RWPE2 (cell line): ENCODE results near the gene GRIK3.

ENCODE experiments used
- ATAC-seq: fragments of 200-7000 bp; cut with Tn5 transposase; 3 replicates; pipeline ENCODE4 v1.9.1; 2021; ENCODE audit warnings: low read depth
- DNase-seq: peaks from one replicate; pipeline ENCODE4 v3.0.0-alpha.2; 2020; ENCODE audit warnings: low spot score
- H3K27ac ChIP-seq: fragments of 450-650 bp; 2 replicates; pipeline ENCODE4 v1.5.1; 2017; ENCODE audit warnings: mild to moderate bottlenecking; ENCODE audit not compliant: poor library complexity, severe bottlenecking
- H3K27me3 ChIP-seq: fragments of 250-450 bp; sonication (Bioruptor Pico); 2 replicates; pipeline ENCODE4 v1.5.1; 2021; ENCODE audit warnings: mild to moderate bottlenecking, moderate library complexity; ENCODE audit not compliant: insufficient read depth, poor library complexity, severe bottlenecking
- H3K36me3 ChIP-seq: fragments of 250-450 bp; sonication (Bioruptor Pico); 2 replicates; pipeline ENCODE4 v1.5.1; 2020; ENCODE audit warnings: low read depth, mild to moderate bottlenecking, moderate library complexity
- H3K4me1 ChIP-seq: fragments of 250-450 bp; sonication (Bioruptor Pico); 2 replicates; pipeline ENCODE4 v1.5.1; 2021; ENCODE audit warnings: mild to moderate bottlenecking, moderate library complexity; ENCODE audit not compliant: insufficient read depth, poor library complexity, severe bottlenecking
- H3K4me3 ChIP-seq: fragments of 250-450 bp; sonication (Bioruptor Pico); 2 replicates; pipeline ENCODE4 v1.5.1; 2021; ENCODE audit warnings: mild to moderate bottlenecking, moderate library complexity; ENCODE audit not compliant: severe bottlenecking
- H3K9me3 ChIP-seq: fragments of 250-450 bp; sonication (Bioruptor Pico); 2 replicates; pipeline ENCODE4 v1.5.1; 2021; ENCODE audit warnings: mild to moderate bottlenecking, moderate library complexity; ENCODE audit not compliant: severe bottlenecking
- TF ChIP-seq, protein P1 (sequence below): fragments of 450-650 bp; IDR thresholded peaks from one replicate; pipeline ENCODE4 v1.5.1; 2017; ENCODE audit warnings: mild to moderate bottlenecking, moderate library complexity; ENCODE audit not compliant: poor library complexity, severe bottlenecking

The GRIK3 gene

DNA sequence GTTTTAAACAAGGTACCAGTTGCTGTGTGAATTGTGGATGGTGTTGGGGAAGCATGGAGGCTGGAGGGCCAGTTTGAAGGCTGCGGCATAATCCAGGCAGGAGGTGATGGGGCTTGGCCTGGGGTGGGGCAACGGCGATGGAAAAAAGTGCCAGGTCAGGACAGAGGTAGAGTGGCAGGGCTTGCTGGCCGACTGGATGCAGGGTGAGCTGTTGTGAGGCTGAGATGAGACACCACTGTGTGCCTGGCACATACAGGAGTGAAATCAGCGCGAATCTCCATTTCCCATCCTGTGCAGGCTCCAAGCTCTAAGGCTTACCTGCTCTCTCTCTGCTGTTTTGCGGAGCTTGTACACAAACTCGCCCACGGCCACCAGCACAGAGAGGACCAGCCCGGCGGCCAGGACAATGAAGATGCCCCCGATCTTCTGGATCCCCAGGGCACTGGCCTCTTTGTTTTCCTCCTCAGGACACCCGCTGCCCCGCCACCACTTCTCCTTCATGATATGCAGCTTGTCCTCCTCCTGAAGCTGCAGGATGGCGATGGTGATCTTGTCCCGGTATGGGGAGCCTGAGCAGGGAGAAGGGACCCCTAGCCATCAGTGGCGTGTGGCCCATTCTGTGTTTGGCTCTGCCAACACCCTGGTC lies 229.5 kb downstream of the GRIK3 start:
- Histone ChIP-seq H3K27ac (no peak overlapping the region), H3K4me1 (no peaks in the 10 kb centered on the region), H3K27me3 (no peaks in the 10 kb centered on the region), H3K36me3 (no peaks in the 10 kb centered on the region), H3K4me3 (no peak overlapping the region), H3K9me3 (no peaks in the 10 kb centered on the region)
- no peak for DNase-seq
- no peak for ATAC-seq
- TF ChIP-seq, protein P1, sequence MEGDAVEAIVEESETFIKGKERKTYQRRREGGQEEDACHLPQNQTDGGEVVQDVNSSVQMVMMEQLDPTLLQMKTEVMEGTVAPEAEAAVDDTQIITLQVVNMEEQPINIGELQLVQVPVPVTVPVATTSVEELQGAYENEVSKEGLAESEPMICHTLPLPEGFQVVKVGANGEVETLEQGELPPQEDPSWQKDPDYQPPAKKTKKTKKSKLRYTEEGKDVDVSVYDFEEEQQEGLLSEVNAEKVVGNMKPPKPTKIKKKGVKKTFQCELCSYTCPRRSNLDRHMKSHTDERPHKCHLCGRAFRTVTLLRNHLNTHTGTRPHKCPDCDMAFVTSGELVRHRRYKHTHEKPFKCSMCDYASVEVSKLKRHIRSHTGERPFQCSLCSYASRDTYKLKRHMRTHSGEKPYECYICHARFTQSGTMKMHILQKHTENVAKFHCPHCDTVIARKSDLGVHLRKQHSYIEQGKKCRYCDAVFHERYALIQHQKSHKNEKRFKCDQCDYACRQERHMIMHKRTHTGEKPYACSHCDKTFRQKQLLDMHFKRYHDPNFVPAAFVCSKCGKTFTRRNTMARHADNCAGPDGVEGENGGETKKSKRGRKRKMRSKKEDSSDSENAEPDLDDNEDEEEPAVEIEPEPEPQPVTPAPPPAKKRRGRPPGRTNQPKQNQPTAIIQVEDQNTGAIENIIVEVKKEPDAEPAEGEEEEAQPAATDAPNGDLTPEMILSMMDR: no peak

DNA sequence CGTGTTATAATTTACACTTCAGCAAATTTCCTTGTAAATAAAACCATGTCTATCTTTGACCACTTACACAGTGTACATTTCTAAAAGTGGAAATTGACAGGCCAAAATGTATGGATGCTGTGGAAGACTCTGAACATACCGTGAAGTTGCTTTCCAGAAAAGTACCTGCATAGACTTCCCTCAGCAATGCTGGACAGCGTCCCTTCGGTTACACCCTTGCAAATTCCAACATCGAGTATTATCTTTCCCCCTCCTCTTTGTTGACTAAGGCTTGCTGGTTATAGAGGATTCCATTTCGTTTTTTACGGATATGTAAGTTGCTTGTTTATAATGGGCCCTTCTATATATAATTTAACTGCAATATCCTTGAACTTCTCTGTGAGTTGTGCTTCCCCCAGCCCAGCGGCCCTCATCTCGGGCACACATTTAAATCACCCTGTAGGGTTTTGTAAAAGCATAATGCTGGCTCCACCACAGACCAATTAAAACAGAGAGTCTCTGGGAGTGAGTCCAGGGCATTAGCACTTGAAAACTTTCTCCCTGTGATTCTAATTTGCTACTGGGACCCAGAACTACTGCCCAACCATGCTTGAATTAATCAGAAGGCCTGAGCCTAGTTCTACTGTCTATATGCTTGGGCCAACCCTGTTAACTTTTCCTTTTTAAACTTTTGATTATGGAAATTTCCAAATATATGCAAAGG lies 230.3 kb downstream of the GRIK3 start:
- H3K36me3 ChIP-seq: no peaks in the 10 kb centered on the region
- DNase-seq: no peak
- H3K27me3 ChIP-seq: no peaks in the 10 kb centered on the region

DNA sequence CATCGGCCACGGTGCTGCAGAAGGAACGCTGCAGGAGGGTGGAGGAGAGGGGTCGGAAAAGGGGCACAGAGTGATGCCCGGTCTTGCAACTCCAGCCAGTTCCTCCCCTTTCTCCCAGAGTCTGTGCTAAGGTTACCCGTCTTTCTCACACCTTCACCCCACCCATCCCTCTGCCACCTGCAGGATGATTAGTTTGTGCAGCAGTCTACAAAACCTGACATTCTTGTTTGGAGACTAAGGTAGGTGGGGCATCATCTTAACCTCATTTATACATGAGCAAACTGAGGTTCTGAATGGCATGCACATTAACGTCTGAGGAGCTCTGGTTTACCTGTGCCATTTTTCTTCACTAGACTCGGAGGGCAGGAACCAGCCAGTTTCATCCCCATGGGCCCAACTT lies 232.3 kb downstream of the GRIK3 start:
- no peak overlapping the region for H3K27ac ChIP-seq
- no peak overlapping the region for H3K4me3 ChIP-seq
- H3K27me3 ChIP-seq: no peaks in the 10 kb centered on the region
- no peak for DNase-seq
- TF ChIP-seq, protein P1: no peak
- ATAC-seq: no peak
- no peaks in the 10 kb centered on the region for H3K36me3 ChIP-seq
- no peaks in the 10 kb centered on the region for H3K9me3 ChIP-seq
- H3K4me1 ChIP-seq: no peaks in the 10 kb centered on the region

More for the DNA sequence above, 230.3 kb downstream of the GRIK3 start:
- Histone ChIP-seq H3K4me3 (no peak overlapping the region), H3K9me3 (no peaks in the 10 kb centered on the region), H3K27ac (no peak overlapping the region), H3K4me1 (no peaks in the 10 kb centered on the region)
- ATAC-seq: no peak
- TF ChIP-seq, protein P1: no peak

DNA sequence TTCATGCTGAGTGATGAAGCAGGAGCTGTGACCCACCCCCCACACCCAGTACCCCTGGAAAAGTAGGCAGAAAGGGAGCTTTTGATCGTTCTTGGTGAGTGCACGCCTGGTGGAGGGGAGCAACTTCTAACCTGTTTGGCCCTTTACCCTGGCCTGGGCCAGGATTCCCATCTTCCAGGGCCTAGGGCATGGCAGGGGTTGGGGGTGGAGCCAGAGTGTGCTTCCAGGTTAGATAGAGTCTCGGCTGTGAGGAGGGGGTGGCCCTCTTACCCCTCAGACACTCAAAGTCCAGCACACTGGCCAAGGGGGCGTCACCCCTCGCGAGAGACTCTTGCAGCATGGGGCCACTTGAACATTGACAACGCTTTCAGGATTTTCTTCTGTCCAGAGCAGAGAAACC lies 236.6 kb downstream of the GRIK3 start:
- no peak overlapping the region for H3K4me3 ChIP-seq
- no peaks in the 10 kb centered on the region for H3K4me1 ChIP-seq
- no peak for ATAC-seq
- no peaks in the 10 kb centered on the region for H3K9me3 ChIP-seq
- no peak overlapping the region for H3K27ac ChIP-seq
- H3K27me3 ChIP-seq: no peaks in the 10 kb centered on the region
- no peak for DNase-seq
- no peaks in the 10 kb centered on the region for H3K36me3 ChIP-seq
- TF ChIP-seq, protein P1: no peak

DNA sequence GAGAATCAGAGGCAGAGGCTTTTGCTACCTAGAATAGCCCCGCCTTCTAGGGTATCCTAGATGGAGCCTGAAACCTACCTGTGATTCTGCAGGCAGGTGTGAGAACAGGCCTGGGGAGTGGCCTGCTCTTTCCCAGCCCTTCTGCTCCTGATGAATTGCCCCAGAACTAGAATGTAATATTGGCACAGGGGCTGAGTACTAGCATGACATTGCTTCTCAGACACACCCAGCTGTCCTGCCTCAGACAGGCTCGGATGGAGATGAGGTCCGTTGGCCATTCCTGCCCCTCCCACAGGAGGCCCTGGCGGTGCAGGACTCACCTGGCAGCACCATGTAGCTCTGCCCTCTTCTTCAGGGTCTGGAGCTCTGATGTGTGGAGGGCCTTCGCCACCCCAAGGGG lies 237.6 kb downstream of the GRIK3 start:
- Histone ChIP-seq H3K4me3 (no peak overlapping the region), H3K36me3 (no peaks in the 10 kb centered on the region), H3K9me3 (no peaks in the 10 kb centered on the region), H3K27me3 (no peaks in the 10 kb centered on the region), H3K4me1 (no peaks in the 10 kb centered on the region), H3K27ac (no peak overlapping the region)
- ATAC-seq (no peak; the same call in 2 of the 3 replicates), DNase-seq (no peak)
- TF ChIP-seq, protein P1: no peak
